ENCODE data around the gene TCF19.

Gene TCF19

GRCh38 chr6:31128093-31128676, 30.2 kb upstream of the TCF19 start:
- peak; percentile 50 to 74 (median 54) for DNase-seq

GRCh38 chr6:31129130-31129529, 29.3 kb upstream of the TCF19 start:
- no peak for DNase-seq

GRCh38 chr6:31130751-31131150, 27.6 kb upstream of the TCF19 start:
- DNase-seq = no peak

- no peak for DNase-seq
Observed at GRCh38 chr6:31131595-31131994, 26.8 kb upstream of the TCF19 start.

GRCh38 chr6:31132806-31133205, 25.6 kb upstream of the TCF19 start:
- DNase-seq = no peak

- DNase-seq = no peak
Observed at GRCh38 chr6:31135710-31136109, 22.7 kb upstream of the TCF19 start.

- DNase-seq = no peak
Observed at GRCh38 chr6:31138982-31139381, 19.4 kb upstream of the TCF19 start, which contains the start of gene PSORS1C2. Gene PSORS1C2, minus strand, starts transcription at chr6:31139066. Its CDS starts 40 bp downstream, at chr6:31139026.

GRCh38 chr6:31139599-31139998, 18.8 kb upstream of the TCF19 start:
- DNase-seq = no peak

- no peak for DNase-seq
Observed at GRCh38 chr6:31140643-31141042, 17.7 kb upstream of the TCF19 start.

- no peak for DNase-seq
Observed at GRCh38 chr6:31142361-31142761, 16.0 kb upstream of the TCF19 start.

GRCh38 chr6:31143148-31143547, 15.2 kb upstream of the TCF19 start:
- DNase-seq = no peak

GRCh38 chr6:31144296-31144969, 14.0 kb upstream of the TCF19 start:
- DNase-seq = no peak

- no peak for DNase-seq
Observed at GRCh38 chr6:31144970-31145340, 13.4 kb upstream of the TCF19 start.

- DNase-seq = no peak
Observed at GRCh38 chr6:31145386-31145785, 13.0 kb upstream of the TCF19 start.

GRCh38 chr6:31149827-31150447, 8.5 kb upstream of the TCF19 start:
- DNase-seq = no peak

- no peak for DNase-seq
Observed at GRCh38 chr6:31152781-31153180, 5.6 kb upstream of the TCF19 start.

- no peak for DNase-seq
Observed at GRCh38 chr6:31154436-31154835, 4.0 kb upstream of the TCF19 start.

GRCh38 chr6:31156641-31157040, 1.7 kb upstream of the TCF19 start:
- DNase-seq = no peak

GRCh38 chr6:31157513-31158139, 763 bp upstream of the TCF19 start, which contains the start of gene CCHCR1:
Gene CCHCR1, minus strand, starts transcription at chr6:31157802. Its CDS starts 202 bp downstream, at chr6:31157600.
- DNase-seq = no peak

- DNase-seq = peak in 1 of 4 experiments; percentile 9
Observed at GRCh38 chr6:31158863-31159855, 770 bp downstream of the TCF19 start.

GRCh38 chr6:31161216-31162126, 3.1 kb downstream of the TCF19 start:
- no peak for DNase-seq
